ENCODE results near the gene SPEN. TPM values are rescaled to one million over a fixed set of nuclear protein-coding genes. Genes with fewer than 3 reads are reported as not detected.

Gene SPEN
- total and polyA plus RNA-seq, 9 of the 15 experiments (the other 6 are each of a cell fraction or from before 2014, with no cell fraction given) = 5.7 to 87.5 (median 27.2) TPM

GRCh38 chr1:15847100-15847892 lies at the start of gene SPEN (continued):
- no peak for TF ChIP-seq ZNF512 (tag; IDR thresholded peaks at IDR 0.05)
- 0 out of 2 replicates have a peak, but pooled peaks have one; percentile 33 for TF ChIP-seq ZNF75A (CRISPR knock-in tag; IDR thresholded peaks at IDR 0.05)
- peak; percentile 76; the same call in 1 of the 2 replicates for TF ChIP-seq PHB (CRISPR knock-in tag; IDR thresholded peaks at IDR 0.05)
- no peak for TF ChIP-seq NCOA6 (IDR thresholded peaks at IDR 0.05)
- TF ChIP-seq FOXM1 (IDR thresholded peaks at IDR 0.05; ENCODE audit: low read depth) = no peak
- peak; percentile 76; the same call in 1 of the 2 replicates for TF ChIP-seq FOXM1 (CRISPR knock-in tag; IDR thresholded peaks at IDR 0.05; ENCODE audit: low read depth)
- 0 out of 2 replicates have a peak, but pooled peaks have one; percentile 51 for TF ChIP-seq PREB (CRISPR knock-in tag; IDR thresholded peaks at IDR 0.05)
- TF ChIP-seq CGGBP1 (CRISPR knock-in tag; IDR thresholded peaks at IDR 0.05) = 0 out of 2 replicates have a peak, but pooled peaks have one; percentile 68
- no peak for TF ChIP-seq ARID2 (IDR thresholded peaks at IDR 0.05)
- TF ChIP-seq GTF2F1 (IDR thresholded peaks at IDR 0.05; ENCODE audit: low read depth, low read length) = peak; percentile 81
- 0 out of 2 replicates have a peak, but pooled peaks have one; percentile 74 for TF ChIP-seq ZNF609 (CRISPR knock-in tag; IDR thresholded peaks at IDR 0.05; ENCODE audit: borderline replicate concordance)
- TF ChIP-seq ATF3 (IDR thresholded peaks at IDR 0.05) = no peak
- TF ChIP-seq ATF3 (CRISPR knock-in tag; conservative IDR thresholded peaks at IDR 0.05) = peak; percentile 72; the same call in 1 of the 2 replicates
- TF ChIP-seq IFI16 (CRISPR knock-in tag; IDR thresholded peaks at IDR 0.05) = no peak
- TF ChIP-seq SIN3A (IDR thresholded peaks at IDR 0.05; ENCODE audit: borderline replicate concordance in 2 of 2, control insufficient read depth in 1 of 2, low read depth in 2 of 2, low read length in 2 of 2) = 0 out of 4 replicates have a peak, but pooled peaks of 1 of the 2 experiments have one; percentile 20
- TF ChIP-seq CCNT2 (IDR thresholded peaks at IDR 0.05; ENCODE audit: borderline replicate concordance, extremely low read depth, insufficient read length, low read depth, low read length) = peak; percentile 97
- peak; percentile 79 for TF ChIP-seq ZNF384 (IDR thresholded peaks at IDR 0.05; ENCODE audit: low read depth, low read length)
- no peak for TF ChIP-seq ZNF444 (CRISPR knock-in tag; IDR thresholded peaks at IDR 0.05)

All from K562 (cell line).